ENCODE data around the gene ARHGAP18.

DNA sequence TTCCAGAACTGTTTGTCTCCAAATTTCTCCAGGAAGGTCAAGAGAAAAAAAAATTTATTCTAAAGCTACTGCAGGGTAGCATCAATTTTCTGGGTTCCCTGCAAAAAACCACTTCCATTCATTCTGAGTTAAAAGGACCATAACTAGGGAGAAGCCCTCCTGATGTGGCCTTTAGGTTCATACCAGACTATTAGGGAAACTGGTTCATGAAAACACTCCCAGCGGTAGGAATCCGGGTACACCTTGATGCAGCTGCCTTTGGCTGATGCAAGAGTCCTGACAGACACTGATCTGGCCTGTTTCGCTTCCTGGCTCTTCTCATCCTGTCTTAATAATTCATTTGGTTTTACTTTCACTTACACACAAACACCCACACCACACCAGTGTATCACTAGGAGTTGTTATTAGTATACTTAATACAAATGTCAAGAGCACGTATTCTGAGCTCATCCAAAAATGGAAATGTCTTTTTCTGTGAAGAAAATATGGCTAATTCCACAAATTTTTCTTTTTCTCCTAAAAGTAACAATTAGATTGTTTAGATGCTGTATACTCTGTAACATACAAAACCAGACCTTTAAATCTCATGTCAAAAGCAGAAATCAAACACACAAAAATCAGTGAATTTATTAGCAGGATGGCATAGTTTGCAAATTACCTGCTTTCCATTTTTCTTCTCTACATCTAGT is 38.4 kb upstream of the ARHGAP18 start:
- TF ChIP-seq CTCF (IDR thresholded peaks at IDR 0.05) (no peak), EZH2phosphoT487 (IDR thresholded peaks at IDR 0.05) (no peak), EZH2 (IDR thresholded peaks at IDR 0.05) (no peak)

Measured in neural progenitor cell (in vitro differentiated cells).